GM12891 (cell line): ENCODE measurements around the gene PLPPR5. TPM values are rescaled to one million over a fixed set of nuclear protein-coding genes. Genes with fewer than 3 reads are reported as not detected.
"Not testable (repeated sequence)": the region's sequence is repeated elsewhere in the genome, so short reads cannot be mapped to it uniquely, and the experiment has no call there.

ENCODE experiments used
- DNase-seq: peaks from one replicate; pipeline ENCODE4 v3.0.0; 2011; ENCODE audit warnings: low spot score; ENCODE audit not compliant: insufficient read length
- FAIRE-seq: peaks from 2 replicates; lab custom pipeline; 2011; peaks lifted over from hg19 to GRCh38; lab: Jason Lieb, UNC
- PAX5 ChIP-seq: IDR thresholded peaks from 2 replicates; pipeline ENCODE4 v1.6.1; 2011; ENCODE audit warnings: low read length, moderate library complexity, mild to moderate bottlenecking; ENCODE audit not compliant: insufficient read depth, severe bottlenecking
- POLR2A ChIP-seq: IDR thresholded peaks from 2 replicates; pipeline ENCODE4 v1.6.1; 2011; ENCODE audit warnings: low read depth, low read length, control low read depth
- POLR2AphosphoS5 ChIP-seq: IDR thresholded peaks from 2 replicates; pipeline ENCODE4 v1.6.1; 2011; ENCODE audit warnings: low read depth, low read length, control low read depth
- POU2F2 ChIP-seq: IDR thresholded peaks from 2 replicates; pipeline ENCODE4 v1.6.1; 2011; ENCODE audit warnings: low read depth, mild to moderate bottlenecking, control low read depth, low read length, moderate library complexity
- SPI1 ChIP-seq: IDR thresholded peaks from 2 replicates; pipeline ENCODE4 v1.6.1; 2011; ENCODE audit warnings: low read depth, low read length, control low read depth
- TAF1 ChIP-seq: IDR thresholded peaks from 2 replicates; pipeline ENCODE4 v1.6.1; 2011; ENCODE audit warnings: low read depth, low read length, control low read depth
- polyA plus RNA-seq: library from polyadenylated mRNA; unstranded; fragments of >200 nt; gene quantifications from one replicate; pipeline ENCODE4 v1.2.1, GENCODE V29; 2012; ENCODE audit warnings: low read depth, missing spikeins, inconsistent platforms; ENCODE audit not compliant: missing spikeins

PLPPR5 gene, protein sequence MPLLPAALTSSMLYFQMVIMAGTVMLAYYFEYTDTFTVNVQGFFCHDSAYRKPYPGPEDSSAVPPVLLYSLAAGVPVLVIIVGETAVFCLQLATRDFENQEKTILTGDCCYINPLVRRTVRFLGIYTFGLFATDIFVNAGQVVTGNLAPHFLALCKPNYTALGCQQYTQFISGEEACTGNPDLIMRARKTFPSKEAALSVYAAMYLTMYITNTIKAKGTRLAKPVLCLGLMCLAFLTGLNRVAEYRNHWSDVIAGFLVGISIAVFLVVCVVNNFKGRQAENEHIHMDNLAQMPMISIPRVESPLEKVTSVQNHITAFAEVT
- not detected for polyA plus RNA-seq

DNA sequence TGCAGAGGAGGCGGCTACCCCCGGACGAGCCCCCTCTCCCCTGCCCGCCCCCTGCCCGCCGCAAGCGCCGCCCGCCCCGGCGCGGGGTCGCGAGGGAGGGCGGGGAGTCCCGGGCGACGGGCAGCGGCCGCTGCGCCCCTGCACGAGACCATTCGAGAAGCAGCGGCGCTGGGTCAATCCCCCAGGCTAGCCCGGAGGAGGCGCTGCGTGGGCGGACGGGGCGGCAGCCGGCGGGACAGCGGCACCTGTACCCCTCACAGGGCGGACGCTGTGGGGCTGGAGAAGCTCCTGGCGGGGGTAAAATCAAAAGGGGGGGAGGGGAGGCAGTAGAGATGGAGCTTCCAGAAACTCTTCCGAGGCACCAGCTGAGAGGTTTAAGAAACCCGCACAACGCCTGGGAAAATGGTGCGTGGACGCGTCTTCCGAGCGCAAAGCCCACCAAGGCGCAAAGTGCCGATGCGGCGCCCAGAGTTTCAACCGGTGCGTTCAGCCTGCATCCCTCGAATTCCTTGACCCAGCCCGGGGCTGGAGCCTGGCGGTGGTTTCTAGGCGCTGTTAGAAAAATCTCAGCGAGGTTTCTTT, at the start of gene PLPPR5:
Gene PLPPR5, minus strand, starts transcription at position 1 of the 582 bp plus-strand sequence. CDS start 190 bp downstream, outside the sequence.
- DNase-seq (peak; percentile 9), FAIRE-seq (no peak)
- TF ChIP-seq TAF1 (no peak), POLR2A (no peak), PAX5 (no peak), SPI1 (no peak), POU2F2 (no peak), POLR2AphosphoS5 (no peak)

DNA sequence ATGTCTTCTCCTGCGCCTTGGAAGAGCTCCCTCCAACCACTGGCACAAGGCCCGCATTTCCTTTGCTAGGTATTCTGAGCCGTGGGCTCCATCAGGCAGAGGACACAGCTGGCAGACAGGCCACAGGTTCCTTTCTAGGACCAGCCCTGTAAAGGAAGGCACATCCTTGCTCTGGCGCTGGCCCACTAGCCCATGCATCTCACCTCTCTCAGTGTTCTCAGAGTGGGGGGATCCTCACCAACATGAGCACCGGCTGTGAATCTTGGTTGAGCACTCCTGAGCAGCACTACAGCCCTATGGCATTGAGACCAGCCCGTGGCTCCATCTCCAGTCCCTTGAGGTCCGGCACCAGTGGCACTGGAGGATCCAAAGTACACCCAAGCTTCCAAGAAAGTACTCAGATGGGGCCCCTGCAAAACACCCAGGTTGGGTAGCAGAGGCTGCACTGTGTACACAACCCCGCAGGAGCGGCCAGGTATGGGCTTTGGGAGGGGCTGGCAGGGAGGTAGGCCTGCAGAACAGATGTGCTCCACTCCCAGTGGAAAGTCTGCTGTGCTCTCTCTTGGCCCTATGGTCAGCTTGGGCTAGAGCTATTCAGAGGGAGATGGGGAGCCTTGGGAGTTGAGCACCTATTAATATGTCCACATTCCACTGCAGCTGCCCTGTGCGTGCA, 47.1 kb upstream of the PLPPR5 start:
- FAIRE-seq, result no peak
- TF ChIP-seq SPI1 (no peak), PAX5 (no peak), POLR2AphosphoS5 (no peak), TAF1 (no peak), POU2F2 (no peak), POLR2A (no peak)
- no peak for DNase-seq

DNA sequence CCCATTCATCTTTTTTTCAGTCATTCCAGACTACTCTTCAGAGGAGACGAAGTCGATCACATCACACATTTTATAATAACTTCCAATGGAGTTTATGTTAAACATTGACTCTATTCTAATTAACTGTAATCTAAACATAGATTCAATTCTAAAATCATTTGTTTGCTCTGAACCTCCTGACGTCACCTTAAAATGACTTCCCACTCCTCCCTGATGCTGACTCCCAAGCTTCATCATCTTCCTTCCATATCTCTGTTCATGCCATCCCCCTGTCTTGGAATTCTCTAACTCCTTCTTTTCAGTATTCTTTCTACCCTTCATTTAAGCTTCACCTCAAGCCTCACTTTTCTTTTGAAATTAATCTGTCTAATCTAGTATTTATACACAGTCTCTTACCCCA, 45.1 kb upstream of the PLPPR5 start:
- FAIRE-seq (no peak), DNase-seq (no peak)
- TF ChIP-seq POLR2A, result no peak
- TF ChIP-seq POU2F2, result no peak
- TF ChIP-seq POLR2AphosphoS5, result no peak
- no peak for TF ChIP-seq SPI1
- TF ChIP-seq PAX5, result no peak
- no peak for TF ChIP-seq TAF1

DNA sequence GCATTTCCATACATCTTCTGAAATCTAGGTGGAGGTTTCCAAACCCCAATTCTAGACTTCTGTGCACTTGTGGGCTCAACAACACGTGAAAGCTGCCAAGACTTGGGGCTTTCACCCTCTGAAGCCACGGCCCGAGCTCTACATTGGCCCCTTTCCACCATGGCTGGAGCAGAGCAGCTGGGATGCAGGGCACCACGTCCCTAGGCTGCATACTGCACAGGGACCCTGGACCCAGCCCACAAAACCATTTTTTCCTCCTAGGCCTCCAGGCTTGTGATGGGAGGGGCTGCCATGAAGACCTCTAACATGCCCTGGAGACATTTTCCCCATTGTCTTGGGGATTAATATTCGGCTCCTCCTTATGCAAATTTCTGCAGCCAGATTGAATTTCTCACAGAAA, 32.1 kb upstream of the PLPPR5 start:
- DNase-seq, FAIRE-seq: not testable (repeated sequence)

DNA sequence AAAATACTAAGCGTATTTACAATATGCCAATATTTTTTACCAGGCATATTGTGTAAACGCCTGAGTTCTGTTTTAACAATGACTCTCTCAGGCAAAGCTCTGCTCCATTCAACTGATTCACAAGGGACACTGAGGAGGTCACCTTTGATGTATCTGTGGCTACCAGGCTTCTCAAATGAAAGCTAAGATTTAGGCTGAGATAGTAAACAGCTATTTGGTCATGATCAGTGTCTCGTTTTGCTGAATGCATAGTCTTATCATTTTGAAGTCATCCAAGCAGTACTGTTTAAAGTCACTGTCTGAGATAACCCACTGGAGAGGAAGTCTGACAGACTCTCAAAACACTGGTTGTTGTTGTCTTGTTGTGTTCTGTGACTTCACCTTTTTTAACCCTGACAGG, 13.7 kb upstream of the PLPPR5 start:
- no peak for TF ChIP-seq POLR2AphosphoS5
- TF ChIP-seq PAX5, result no peak
- TF ChIP-seq POLR2A, result no peak
- TF ChIP-seq POU2F2, result no peak
- no peak for TF ChIP-seq SPI1
- TF ChIP-seq TAF1, result no peak
- FAIRE-seq (no peak), DNase-seq (no peak)

DNA sequence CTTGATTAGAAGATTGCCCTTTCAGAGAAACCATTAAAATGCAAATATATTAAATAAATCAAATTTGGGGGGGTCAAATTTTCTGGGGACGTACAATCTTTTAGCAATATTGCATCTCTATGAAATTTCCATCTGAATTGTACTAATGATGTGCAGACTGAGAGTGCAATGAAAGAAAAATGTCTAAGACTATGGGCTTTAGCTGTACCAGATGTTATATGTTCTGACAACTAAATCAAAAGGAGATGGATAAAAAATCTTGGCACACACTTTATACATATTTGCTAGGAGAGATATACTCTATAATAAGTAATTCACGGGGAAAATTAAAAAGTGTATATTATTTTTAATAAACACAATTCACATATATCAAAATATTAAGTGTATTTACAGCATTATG, 13.0 kb upstream of the PLPPR5 start:
- no peak for TF ChIP-seq POLR2A
- no peak for TF ChIP-seq PAX5
- TF ChIP-seq POLR2AphosphoS5, result no peak
- FAIRE-seq, result no peak

DNA sequence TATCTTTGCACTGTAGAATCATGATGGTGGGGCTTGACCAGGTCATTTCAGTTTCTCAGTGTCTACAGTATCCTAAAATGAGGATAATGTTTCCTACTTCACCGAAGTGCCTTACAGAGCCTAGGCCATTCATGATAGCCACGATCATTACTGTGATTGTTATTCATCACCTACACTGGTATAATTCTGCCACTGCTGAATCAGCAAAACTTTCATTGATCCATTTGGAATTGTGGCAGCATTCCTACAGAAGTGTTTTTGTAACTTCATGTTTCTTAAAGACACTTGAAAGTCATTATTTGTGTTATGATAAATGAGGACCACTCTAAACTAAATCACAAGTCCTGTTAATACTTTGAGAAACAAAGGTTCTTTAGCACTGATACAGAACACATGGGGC, 6.0 kb upstream of the PLPPR5 start:
- no peak for FAIRE-seq
- no peak for DNase-seq
- no peak for TF ChIP-seq POU2F2
- TF ChIP-seq TAF1, result no peak
- TF ChIP-seq PAX5, result no peak
- no peak for TF ChIP-seq POLR2AphosphoS5
- TF ChIP-seq POLR2A, result no peak
- TF ChIP-seq SPI1, result no peak

More for the DNA sequence above, 13.0 kb upstream of the PLPPR5 start:
- no peak for DNase-seq

DNA sequence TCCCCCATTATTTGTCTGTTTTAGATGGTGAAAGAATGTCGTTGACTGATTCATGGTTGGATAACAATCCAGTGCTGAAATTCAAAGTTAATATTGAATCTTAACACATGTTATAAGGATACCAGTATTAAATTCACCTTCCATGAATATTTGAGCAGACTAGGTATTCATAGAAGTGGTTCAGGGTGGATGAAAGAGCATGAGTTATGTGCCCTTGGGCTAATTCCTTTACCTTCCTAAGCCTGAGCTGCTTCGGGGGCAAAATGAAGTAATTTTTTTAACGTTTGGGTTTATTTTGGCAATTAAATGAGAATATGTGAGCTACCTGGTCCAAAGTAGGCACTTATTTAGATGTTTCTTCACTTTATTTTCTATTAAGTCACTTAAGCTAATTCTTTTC, 2.7 kb upstream of the PLPPR5 start:
- FAIRE-seq, result no peak
- TF ChIP-seq SPI1 (no peak), TAF1 (no peak), POLR2AphosphoS5 (no peak), POU2F2 (no peak), PAX5 (no peak), POLR2A (no peak)

DNA sequence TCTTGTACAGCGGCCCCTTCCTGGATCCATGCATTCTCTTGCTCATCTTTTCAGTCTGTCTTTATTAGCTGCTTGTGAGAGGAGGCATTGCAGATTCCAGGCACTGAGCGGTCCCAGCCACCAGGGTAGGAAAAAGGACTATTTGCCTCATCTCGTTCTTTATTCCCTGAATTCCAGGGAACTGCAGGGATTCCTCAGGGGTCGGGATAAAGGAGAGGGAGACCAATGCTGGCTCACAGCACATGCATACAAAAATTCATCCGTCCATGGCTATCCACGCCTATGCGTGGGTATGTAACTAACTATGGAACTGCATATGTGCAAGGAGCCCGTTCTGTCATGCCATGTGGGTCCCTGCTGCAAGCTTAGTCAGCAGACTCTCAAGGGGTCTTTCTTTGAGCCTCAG, 879 bp upstream of the PLPPR5 start:
- no peak for TF ChIP-seq POLR2A
- no peak for TF ChIP-seq POU2F2
- TF ChIP-seq SPI1, result no peak
- no peak for FAIRE-seq
- no peak for DNase-seq

More for the DNA sequence above, 2.7 kb upstream of the PLPPR5 start:
- DNase-seq, result no peak

DNA sequence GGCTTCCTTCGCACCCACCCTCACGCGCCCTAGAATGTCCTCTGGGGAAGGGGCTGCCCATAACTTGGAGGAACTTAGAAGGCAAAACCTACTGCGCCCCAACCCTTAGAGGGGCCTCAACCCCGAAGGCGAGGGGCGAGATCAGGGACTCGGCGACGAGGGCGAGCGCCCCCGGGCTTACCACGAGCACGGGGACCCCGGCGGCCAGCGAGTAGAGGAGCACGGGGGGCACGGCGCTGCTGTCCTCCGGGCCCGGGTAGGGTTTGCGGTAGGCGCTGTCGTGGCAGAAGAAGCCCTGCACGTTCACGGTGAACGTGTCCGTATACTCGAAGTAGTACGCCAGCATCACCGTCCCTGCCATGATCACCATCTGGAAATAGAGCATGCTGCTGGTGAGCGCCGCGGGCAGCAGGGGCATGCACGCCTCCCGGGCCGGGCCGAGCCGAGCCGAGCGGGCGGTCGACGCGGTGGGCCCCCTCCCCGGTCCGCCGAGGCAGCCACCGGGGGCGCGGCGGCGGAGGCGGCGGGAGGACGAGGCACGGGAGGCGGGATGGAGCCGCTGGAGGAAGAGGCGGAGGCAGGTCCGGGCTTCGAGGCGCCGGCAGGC, 304 bp downstream of the PLPPR5 start:
- DNase-seq (peak; percentile 3), FAIRE-seq (no peak)
- TF ChIP-seq POLR2A, result no peak
- TF ChIP-seq POLR2AphosphoS5, result no peak
- TF ChIP-seq PAX5, result no peak
- TF ChIP-seq SPI1, result no peak
- TF ChIP-seq POU2F2, result no peak
- TF ChIP-seq TAF1, result no peak
